SK-N-SH (cell line): ENCODE measurements around the gene SDK1. TPM values are rescaled to one million over a fixed set of nuclear protein-coding genes. Genes with fewer than 3 reads are reported as not detected.

Experiments used
- CTCF ChIA-PET: fragments of 300-600, 350-600 bp; formaldehyde crosslinking; extraction: SDS; loops from one replicate; lab custom pipeline; 2021; lab: Yijun Ruan, JAX
- POLR2A ChIA-PET: fragments of 350-600 bp; sonication (Branson Sonifier 250); formaldehyde crosslinking; extraction: SDS; loops from one replicate; lab custom pipeline; 2020; ENCODE audit warnings: antibody characterized with exemption, inconsistent platforms; lab: Yijun Ruan, JAX
- DNase-seq: peaks from one replicate; pipeline ENCODE4 v3.0.0; 2012
- H2AFZ ChIP-seq: fragments of 200-600 bp; sonication (generic); 2 replicates; pipeline ENCODE4 v1.8.1; 2016; ENCODE audit warnings: antibody characterized with exemption, mild to moderate bottlenecking, low read depth
- H3F3A ChIP-seq: fragments of 200-600 bp; sonication (generic); replicated peaks from 2 replicates; pipeline ENCODE3; 2016; ENCODE audit warnings: antibody characterized with exemption, mild to moderate bottlenecking; ENCODE audit not compliant: insufficient read depth
- H3K27ac ChIP-seq, 2 experiments: fragments of 200-500 bp in 1 of 2; fragments of 200-600 bp in 1 of 2; sonication (Bioruptor generic) in 1 of 2; sonication (generic), shearing (Covaris generic) in 1 of 2; 2 replicates each; pipeline versions ENCODE4 v1.5.1 to v1.6.1; 2014 to 2016; ENCODE audit warnings: low read depth in 2 of 2, inconsistent platforms in 1 of 2, low read length in 1 of 2, mild to moderate bottlenecking in 1 of 2, mixed read lengths in 1 of 2
- H3K27me3 ChIP-seq: fragments of 200-600 bp; sonication (generic), shearing (Covaris generic); 2 replicates; pipeline ENCODE4 v1.6.1; 2016; ENCODE audit warnings: mixed run types; ENCODE audit not compliant: insufficient read depth
- H3K36me3 ChIP-seq, 2 experiments: fragments of 200-500 bp in 1 of 2; fragments of 200-600 bp in 1 of 2; sonication (Bioruptor generic) in 1 of 2; sonication (generic) in 1 of 2; replicated peaks in 1 of 2; 2 replicates each; pipeline versions ENCODE3 to v1.5.1; 2014 to 2016; ENCODE audit warnings: low read length in 1 of 2, mild to moderate bottlenecking in 1 of 2; ENCODE audit not compliant: insufficient read depth in 2 of 2, control insufficient read depth in 1 of 2
- H3K4me1 ChIP-seq, 2 experiments: fragments of 200-500 bp in 1 of 2; fragments of 200-600 bp in 1 of 2; sonication (Bioruptor generic) in 1 of 2; sonication (generic), shearing (Covaris generic) in 1 of 2; 2 replicates each; pipeline versions ENCODE4 v1.5.1 to v1.6.1; 2014 to 2016; ENCODE audit warnings: low read depth in 1 of 2, low read length in 1 of 2, mixed run types in 1 of 2; ENCODE audit not compliant: insufficient read depth in 2 of 2, control insufficient read depth in 1 of 2
- H3K4me2 ChIP-seq: fragments of 200-600 bp; sonication (generic), shearing (Covaris generic); 2 replicates; pipeline ENCODE4 v1.6.1; 2017; ENCODE audit warnings: mixed run types
- H3K4me3 ChIP-seq, 2 experiments: fragments of 200-500 bp in 1 of 2; fragments of 200-600 bp in 1 of 2; sonication (Bioruptor generic) in 1 of 2; sonication (generic), shearing (Covaris generic) in 1 of 2; 2 replicates each; pipeline versions ENCODE4 v1.5.1 to v1.8.1; 2014 to 2016; ENCODE audit warnings: low read depth in 2 of 2, inconsistent platforms in 1 of 2, low read length in 1 of 2, mild to moderate bottlenecking in 1 of 2, mixed read lengths in 1 of 2, moderate library complexity in 1 of 2
- H3K79me2 ChIP-seq: fragments of 200-600 bp; sonication (generic); 2 replicates; pipeline ENCODE4 v1.8.1; 2017; ENCODE audit warnings: mild to moderate bottlenecking; ENCODE audit not compliant: insufficient read depth
- H3K9ac ChIP-seq: fragments of 200-600 bp; sonication (generic); 2 replicates; pipeline ENCODE4 v1.6.1; 2017; ENCODE audit warnings: mixed run types
- H3K9me2 ChIP-seq: fragments of 200-600 bp; sonication (generic); 2 replicates; pipeline ENCODE4 v1.6.1; 2017; ENCODE audit warnings: mixed run types
- H3K9me3 ChIP-seq: fragments of 200-600 bp; sonication (generic); 2 replicates; pipeline ENCODE4 v1.6.1; 2017; ENCODE audit warnings: mixed run types, mild to moderate bottlenecking, moderate library complexity
- H4K20me1 ChIP-seq: fragments of 200-600 bp; sonication (generic); 2 replicates; pipeline ENCODE4 v1.6.1; 2017; ENCODE audit warnings: mild to moderate bottlenecking, mixed run types; ENCODE audit not compliant: insufficient read depth
- CHD2 ChIP-seq: fragments of 150-350 bp; IDR thresholded peaks from 2 replicates; pipeline ENCODE4 v1.6.1; 2018; ENCODE audit warnings: low read length; ENCODE audit not compliant: partially characterized antibody
- ELF1 ChIP-seq: IDR thresholded peaks from 2 replicates; pipeline ENCODE4 v1.4.0; 2012
- EP300 ChIP-seq, 2 experiments: IDR thresholded peaks; 2 replicates each; pipeline versions ENCODE4 v1.4.0 to v1.6.1; 2012; ENCODE audit warnings: borderline replicate concordance in 1 of 2, low read depth in 1 of 2, low read length in 1 of 2
- FOXJ3 ChIP-seq: sonication (generic); formaldehyde crosslinking; IDR thresholded peaks from 2 replicates; pipeline ENCODE4 v1.5.1; 2020; ENCODE audit warnings: mild to moderate bottlenecking, missing genetic modification reagents
- FOXM1 ChIP-seq: IDR thresholded peaks from 2 replicates; pipeline ENCODE4 v1.4.0; 2012; ENCODE audit warnings: low read depth, mild to moderate bottlenecking
- GABPA ChIP-seq: IDR thresholded peaks from 2 replicates; pipeline ENCODE4 v1.4.0; 2012; ENCODE audit warnings: low read depth, mild to moderate bottlenecking
- GATA2 ChIP-seq: sonication (generic); formaldehyde crosslinking; IDR thresholded peaks from 2 replicates; pipeline ENCODE4 v1.5.0; 2020; ENCODE audit warnings: mild to moderate bottlenecking, missing genetic modification reagents
- MXI1 ChIP-seq: IDR thresholded peaks from 2 replicates; pipeline ENCODE4 v1.6.1; 2012; ENCODE audit warnings: mild to moderate bottlenecking, low read depth, low read length, improper control_type of control experiment
- NFIC ChIP-seq: IDR thresholded peaks from 2 replicates; pipeline ENCODE4 v1.4.0; 2012; ENCODE audit warnings: borderline replicate concordance
- POLR2AphosphoS5 ChIP-seq: IDR thresholded peaks from 2 replicates; pipeline ENCODE4 v1.6.1; 2012; ENCODE audit warnings: low read depth, low read length
- RAD21 ChIP-seq: IDR thresholded peaks from 2 replicates; pipeline ENCODE4 v1.6.1; 2012; ENCODE audit warnings: mild to moderate bottlenecking, low read length
- RCOR1 ChIP-seq: fragments of 150-350 bp; IDR thresholded peaks from 2 replicates; pipeline ENCODE4 v1.6.1; 2017; ENCODE audit warnings: antibody characterized with exemption, low read length
- TAF1 ChIP-seq: IDR thresholded peaks from 2 replicates; pipeline ENCODE4 v1.6.1; 2012; ENCODE audit warnings: low read depth, mild to moderate bottlenecking, low read length, moderate library complexity, borderline replicate concordance
- TCF12 ChIP-seq: IDR thresholded peaks from 2 replicates; pipeline ENCODE4 v1.4.0; 2012
- YY1 ChIP-seq: IDR thresholded peaks from 2 replicates; pipeline ENCODE4 v1.4.0; 2012; ENCODE audit warnings: low read depth, mild to moderate bottlenecking
- WGBS: methylation state at CpG from one replicate; pipeline ENCODE4 v1.1.6; 2017; ENCODE audit warnings: low lambda C conversion rate; 5-methylcytosine and 5-hydroxymethylcytosine counted together
- polyA plus RNA-seq, 3 experiments: library from polyadenylated mRNA; depleted of rRNA; stranded (reverse); fragments of >200 nt; gene quantifications; 2 replicates each; pipeline ENCODE4 v1.2.3, GENCODE V29; 2012
- TF ChIP-seq, protein P1 (sequence below): IDR thresholded peaks from 2 replicates; pipeline ENCODE4 v1.4.0; 2012; ENCODE audit warnings: low read depth
- TF ChIP-seq, protein P2 (sequence below): fragments of 150-350 bp; IDR thresholded peaks from 2 replicates; pipeline ENCODE4 v1.6.1; 2016; ENCODE audit warnings: mild to moderate bottlenecking, low read depth, low read length
- TF ChIP-seq, protein P3 (sequence below): IDR thresholded peaks from 2 replicates; pipeline ENCODE4 v1.6.1; 2012; ENCODE audit warnings: mild to moderate bottlenecking, low read depth, low read length, moderate library complexity

The SDK1 gene
- polyA plus RNA-seq, 1 of the 3 experiments (the other 2 are of a cell fraction) = 1.2 TPM

DNA sequence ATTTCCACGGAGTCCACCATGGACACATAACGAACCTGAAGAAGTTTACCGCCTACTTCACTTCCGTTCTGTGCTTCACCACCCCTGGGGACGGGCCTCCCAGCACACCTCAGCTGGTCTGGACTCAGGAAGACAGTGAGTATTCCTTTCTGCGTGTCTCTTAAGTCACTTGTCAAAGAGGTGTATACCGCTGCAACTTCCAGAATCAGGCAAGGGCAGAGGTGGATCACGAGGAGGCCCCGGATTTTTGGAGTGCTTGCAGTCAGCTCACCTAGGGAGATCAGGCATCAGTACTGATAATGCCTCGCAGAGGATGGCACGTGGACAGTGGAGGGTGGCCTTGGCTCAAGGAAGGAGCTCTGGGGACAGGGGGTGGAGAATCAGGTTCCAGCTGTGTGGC lies 750.6 kb downstream of the SDK1 start:
- no peak overlapping the region for H3K4me2 ChIP-seq
- DNase-seq = peak; percentile 38
- H4K20me1 ChIP-seq = no peaks in the 10 kb centered on the region
- ChIA-PET CTCF (interaction anchor here (0.7 to 1.4 kb wide), 6 partner anchors 12 to 1187 kb away, joined by 3 to 5 read pairs (median 4); no protein-coding TSS in a partner anchor), POLR2A (interaction anchor here (1.0 kb wide), 1 partner anchor 20 kb away, joined by 3 read pairs; no protein-coding TSS in a partner anchor)
- no peak overlapping the region for H3K9ac ChIP-seq
- peak overlapping the region in 1 of 2 experiments; percentile 70; a peak in 1 of 4 replicates for H3K27ac ChIP-seq
- peaks cover 0 to 19% of the 10 kb centered on the region in 2 experiments; a peak in 1 of 4 replicates for H3K4me1 ChIP-seq
- no peaks in the 10 kb centered on the region for H3K36me3 ChIP-seq
- no peaks in the 10 kb centered on the region for H3F3A ChIP-seq
- H2AFZ ChIP-seq = no peak overlapping the region
- H3K4me3 ChIP-seq = no peak overlapping the region
- no peaks in the 10 kb centered on the region for H3K79me2 ChIP-seq
- TF ChIP-seq NFIC (no peak), MXI1 (0 out of 2 replicates have a peak, but pooled peaks have one; percentile 34)
- 56% methylated on average over 11 of the region's 11 CpGs for WGBS
- H3K9me3 ChIP-seq = no peaks in the 10 kb centered on the region
- no peaks in the 10 kb centered on the region for H3K9me2 ChIP-seq
- H3K27me3 ChIP-seq = no peaks in the 10 kb centered on the region

DNA sequence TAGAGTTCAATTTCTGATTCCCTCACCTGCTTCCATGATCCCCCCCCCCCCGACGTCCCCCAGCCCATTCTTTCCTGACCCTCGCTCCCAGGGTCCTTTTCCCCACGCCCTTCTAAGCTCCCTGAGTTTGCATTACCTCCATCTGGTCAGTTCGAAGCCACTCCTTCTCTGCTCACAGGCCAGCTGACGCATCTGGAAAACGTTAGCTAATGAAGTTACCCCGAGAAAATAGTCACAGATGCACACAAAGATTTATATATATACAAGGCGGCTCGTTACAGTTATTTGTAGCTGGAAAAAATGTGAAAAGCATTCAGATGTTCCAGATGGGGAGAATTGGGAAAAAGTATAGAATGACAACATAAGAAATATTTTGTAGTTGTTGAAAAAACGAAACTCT lies 751.1 kb downstream of the SDK1 start:
- no peaks in the 10 kb centered on the region for H3K27me3 ChIP-seq
- H3F3A ChIP-seq = no peaks in the 10 kb centered on the region
- H3K9ac ChIP-seq = no peak overlapping the region
- H3K4me3 ChIP-seq = no peak overlapping the region
- peak overlapping the region in 1 of 2 experiments; percentile 70; a peak in 2 of 4 replicates for H3K27ac ChIP-seq
- CTCF ChIA-PET = interaction anchor here (0.7 to 1.4 kb wide), 6 partner anchors 12 to 1187 kb away, joined by 3 to 5 read pairs (median 4); no protein-coding TSS in a partner anchor
- POLR2A ChIA-PET = interaction anchor here (0.6 to 1.0 kb wide), 2 partner anchors 20 to 180 kb away, joined by 3 read pairs; no protein-coding TSS in a partner anchor
- no peaks in the 10 kb centered on the region for H4K20me1 ChIP-seq
- H3K36me3 ChIP-seq = no peaks in the 10 kb centered on the region
- no peak overlapping the region for H3K4me2 ChIP-seq
- H2AFZ ChIP-seq = no peak overlapping the region
- TF ChIP-seq TCF12 (peak; percentile 58), RAD21 (peak; percentile 44; the same call in 1 of the 2 replicates), RCOR1 (peak; percentile 98), GATA2 (peak; percentile 83), GABPA (no peak), YY1 (no peak), CHD2 (peak; percentile 93), EP300 (IDR thresholded peaks at IDR 0.05; ENCODE audit: borderline replicate concordance in 1 of 2, low read depth in 1 of 2, low read length in 1 of 2) (peak in 1 of 2 experiments; percentile 93; a peak in 2 of 4 replicates), FOXM1 (no peak), FOXJ3 (CRISPR knock-in tag) (peak; percentile 91)
- TF ChIP-seq, protein P1, sequence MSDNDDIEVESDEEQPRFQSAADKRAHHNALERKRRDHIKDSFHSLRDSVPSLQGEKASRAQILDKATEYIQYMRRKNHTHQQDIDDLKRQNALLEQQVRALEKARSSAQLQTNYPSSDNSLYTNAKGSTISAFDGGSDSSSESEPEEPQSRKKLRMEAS = no peak
- TF ChIP-seq, all 33 proteins: peak for 7
- peak; percentile 91 for DNase-seq
- Histone ChIP-seq H3K4me1 (peaks cover 0 to 19% of the 10 kb centered on the region in 2 experiments; a peak in 1 of 4 replicates), H3K9me3 (no peaks in the 10 kb centered on the region), H3K9me2 (no peaks in the 10 kb centered on the region), H3K79me2 (no peaks in the 10 kb centered on the region)
- WGBS = 5% methylated on average over 11 of the region's 11 CpGs

DNA sequence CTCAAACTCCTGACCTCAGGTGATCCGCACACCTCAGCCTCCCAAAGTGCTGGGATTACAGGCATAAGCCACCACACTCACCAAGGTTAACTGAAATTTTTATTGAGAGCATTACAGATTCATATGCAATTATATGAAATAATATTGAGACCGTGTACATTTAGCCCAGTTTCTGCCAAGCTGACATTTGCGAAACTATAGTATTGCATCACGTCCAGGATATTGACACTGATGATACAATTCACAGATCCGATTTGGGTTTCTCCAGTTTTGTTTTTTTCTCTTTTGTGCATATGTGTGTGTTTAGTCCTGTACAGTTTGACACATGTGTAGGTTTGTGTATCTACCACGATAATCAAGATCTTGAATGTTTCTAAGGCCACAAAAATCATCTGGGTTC lies 753.1 kb downstream of the SDK1 start:
- Histone ChIP-seq H3K9me3 (peaks cover 10% of the 10 kb centered on the region; the same call in 1 of the 2 replicates), H3K79me2 (no peaks in the 10 kb centered on the region), H3K27ac (no peak overlapping the region), H3K27me3 (no peaks in the 10 kb centered on the region), H3F3A (no peaks in the 10 kb centered on the region), H2AFZ (no peak overlapping the region), H4K20me1 (no peaks in the 10 kb centered on the region), H3K4me1 (peaks cover 0 to 14% of the 10 kb centered on the region in 2 experiments; a peak in 1 of 4 replicates), H3K9me2 (no peaks in the 10 kb centered on the region), H3K4me2 (no peak overlapping the region), H3K36me3 (no peaks in the 10 kb centered on the region), H3K9ac (no peak overlapping the region), H3K4me3 (no peak overlapping the region)
- 51% methylated on average over 6 of the region's 6 CpGs for WGBS
- ChIA-PET POLR2A (no interaction called here), CTCF (interaction anchor here (1.5 kb wide), 1 partner anchor 19 kb away, joined by 5 read pairs; no protein-coding TSS in a partner anchor)
- DNase-seq = no peak
- TF ChIP-seq RCOR1 (no peak), TAF1 (no peak), POLR2AphosphoS5 (no peak), ELF1 (no peak), GABPA (no peak)
- TF ChIP-seq, protein P2, sequence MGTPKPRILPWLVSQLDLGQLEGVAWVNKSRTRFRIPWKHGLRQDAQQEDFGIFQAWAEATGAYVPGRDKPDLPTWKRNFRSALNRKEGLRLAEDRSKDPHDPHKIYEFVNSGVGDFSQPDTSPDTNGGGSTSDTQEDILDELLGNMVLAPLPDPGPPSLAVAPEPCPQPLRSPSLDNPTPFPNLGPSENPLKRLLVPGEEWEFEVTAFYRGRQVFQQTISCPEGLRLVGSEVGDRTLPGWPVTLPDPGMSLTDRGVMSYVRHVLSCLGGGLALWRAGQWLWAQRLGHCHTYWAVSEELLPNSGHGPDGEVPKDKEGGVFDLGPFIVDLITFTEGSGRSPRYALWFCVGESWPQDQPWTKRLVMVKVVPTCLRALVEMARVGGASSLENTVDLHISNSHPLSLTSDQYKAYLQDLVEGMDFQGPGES = no peak
- TF ChIP-seq, protein P3, sequence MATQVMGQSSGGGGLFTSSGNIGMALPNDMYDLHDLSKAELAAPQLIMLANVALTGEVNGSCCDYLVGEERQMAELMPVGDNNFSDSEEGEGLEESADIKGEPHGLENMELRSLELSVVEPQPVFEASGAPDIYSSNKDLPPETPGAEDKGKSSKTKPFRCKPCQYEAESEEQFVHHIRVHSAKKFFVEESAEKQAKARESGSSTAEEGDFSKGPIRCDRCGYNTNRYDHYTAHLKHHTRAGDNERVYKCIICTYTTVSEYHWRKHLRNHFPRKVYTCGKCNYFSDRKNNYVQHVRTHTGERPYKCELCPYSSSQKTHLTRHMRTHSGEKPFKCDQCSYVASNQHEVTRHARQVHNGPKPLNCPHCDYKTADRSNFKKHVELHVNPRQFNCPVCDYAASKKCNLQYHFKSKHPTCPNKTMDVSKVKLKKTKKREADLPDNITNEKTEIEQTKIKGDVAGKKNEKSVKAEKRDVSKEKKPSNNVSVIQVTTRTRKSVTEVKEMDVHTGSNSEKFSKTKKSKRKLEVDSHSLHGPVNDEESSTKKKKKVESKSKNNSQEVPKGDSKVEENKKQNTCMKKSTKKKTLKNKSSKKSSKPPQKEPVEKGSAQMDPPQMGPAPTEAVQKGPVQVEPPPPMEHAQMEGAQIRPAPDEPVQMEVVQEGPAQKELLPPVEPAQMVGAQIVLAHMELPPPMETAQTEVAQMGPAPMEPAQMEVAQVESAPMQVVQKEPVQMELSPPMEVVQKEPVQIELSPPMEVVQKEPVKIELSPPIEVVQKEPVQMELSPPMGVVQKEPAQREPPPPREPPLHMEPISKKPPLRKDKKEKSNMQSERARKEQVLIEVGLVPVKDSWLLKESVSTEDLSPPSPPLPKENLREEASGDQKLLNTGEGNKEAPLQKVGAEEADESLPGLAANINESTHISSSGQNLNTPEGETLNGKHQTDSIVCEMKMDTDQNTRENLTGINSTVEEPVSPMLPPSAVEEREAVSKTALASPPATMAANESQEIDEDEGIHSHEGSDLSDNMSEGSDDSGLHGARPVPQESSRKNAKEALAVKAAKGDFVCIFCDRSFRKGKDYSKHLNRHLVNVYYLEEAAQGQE = no peak
- TF ChIP-seq, protein P1 = no peak
